IPS-15b (cell line): Measurements from ENCODE around the gene ANKRD28.
"Not testable (repeated sequence)": the region's sequence is repeated elsewhere in the genome, so short reads cannot be mapped to it uniquely, and the experiment has no call there.

Experiments used
- H3K27me3 ChIP-seq: one replicate; pipeline ENCODE4 v1.6.1; 2013; ENCODE audit warnings: low read length; ENCODE audit not compliant: control insufficient read depth, insufficient read depth
- H3K36me3 ChIP-seq: one replicate; pipeline ENCODE4 v1.6.1; 2013; ENCODE audit warnings: low read length; ENCODE audit not compliant: control insufficient read depth, insufficient read depth
- H3K4me1 ChIP-seq: one replicate; pipeline ENCODE4 v1.6.1; 2013; ENCODE audit warnings: mild to moderate bottlenecking, low read length; ENCODE audit not compliant: control insufficient read depth, insufficient read depth
- H3K4me3 ChIP-seq: one replicate; pipeline ENCODE4 v1.5.1; 2013; ENCODE audit warnings: low read depth, low read length
- H3K9ac ChIP-seq: one replicate; pipeline ENCODE4 v1.6.1; 2013; ENCODE audit warnings: low read depth, mild to moderate bottlenecking, low read length
- H3K9me3 ChIP-seq: one replicate; pipeline ENCODE4 v1.6.1; 2013; ENCODE audit warnings: mild to moderate bottlenecking, low read length; ENCODE audit not compliant: control insufficient read depth, insufficient read depth

Gene ANKRD28

DNA sequence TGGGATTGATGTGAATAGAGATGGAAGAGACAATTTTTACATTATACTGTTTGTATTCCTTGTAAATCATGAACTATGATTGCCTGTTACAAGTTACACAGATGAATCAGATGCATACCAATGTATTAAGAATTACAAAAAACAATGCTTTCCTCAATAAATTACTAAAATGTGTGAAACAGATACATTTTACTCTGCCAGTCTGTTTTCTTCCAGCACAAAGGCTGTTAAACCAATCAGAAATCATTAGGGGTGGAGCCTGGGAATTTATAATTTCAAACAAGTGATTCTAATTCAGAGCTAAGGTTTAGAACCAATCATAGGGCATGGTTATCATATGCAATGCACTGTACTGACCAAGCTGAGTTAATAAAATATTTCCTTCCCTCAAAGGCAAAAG lies 21.8 kb upstream of the ANKRD28 start:
- no peaks in the 10 kb centered on the region for H3K4me1 ChIP-seq
- H3K9me3 ChIP-seq: no peaks in the 10 kb centered on the region
- H3K27me3 ChIP-seq: no peaks in the 10 kb centered on the region
- H3K36me3 ChIP-seq: no peaks in the 10 kb centered on the region
- H3K4me3 ChIP-seq: no peak overlapping the region
- no peak overlapping the region for H3K9ac ChIP-seq

DNA sequence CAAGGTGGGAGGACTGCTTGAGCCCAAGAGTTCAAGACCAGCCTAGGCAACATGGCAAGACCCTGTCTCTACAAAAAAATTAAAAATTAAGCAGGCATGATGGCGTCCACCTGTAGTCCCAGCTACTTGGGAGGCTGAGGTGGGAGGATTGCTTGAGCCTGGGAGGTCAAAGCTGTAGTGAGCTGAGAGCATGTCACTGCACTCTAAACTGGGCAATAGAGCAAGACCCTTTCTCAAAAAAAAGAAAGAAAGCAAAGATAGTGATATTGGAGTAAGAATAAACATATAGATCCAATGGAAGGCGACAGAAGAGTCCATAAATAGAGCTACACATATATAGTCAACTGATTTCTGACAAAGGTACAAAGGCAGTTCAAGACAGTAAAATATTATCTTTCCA lies 21.3 kb upstream of the ANKRD28 start:
- no peak overlapping the region for H3K9ac ChIP-seq

DNA sequence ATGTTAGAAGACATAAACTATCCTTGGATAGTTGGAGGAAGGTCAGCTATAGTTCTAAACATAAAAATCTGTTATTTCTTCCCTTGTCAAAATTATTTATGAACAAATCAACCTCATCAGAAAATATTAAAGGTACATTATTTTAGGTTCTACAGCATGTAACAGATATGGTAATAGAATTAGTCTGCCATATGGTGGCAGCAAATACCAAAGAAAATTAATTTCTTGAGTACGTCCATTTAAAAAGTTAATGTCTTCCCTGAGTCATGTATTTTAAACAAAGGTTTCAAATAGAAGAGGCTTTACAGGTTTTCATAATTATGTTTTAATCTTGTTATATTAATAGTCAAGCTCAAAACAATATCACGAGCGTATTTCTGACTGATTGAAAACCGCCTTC lies 17.9 kb upstream of the ANKRD28 start:
- Histone ChIP-seq H3K4me3 (no peak overlapping the region), H3K9ac (no peak overlapping the region), H3K4me1 (no peaks in the 10 kb centered on the region), H3K27me3 (no peaks in the 10 kb centered on the region), H3K9me3 (no peaks in the 10 kb centered on the region), H3K36me3 (no peaks in the 10 kb centered on the region)

More for the DNA sequence above, 21.3 kb upstream of the ANKRD28 start:
- Histone ChIP-seq H3K36me3 (no peaks in the 10 kb centered on the region), H3K4me1 (no peaks in the 10 kb centered on the region), H3K4me3 (no peak overlapping the region), H3K27me3 (no peaks in the 10 kb centered on the region), H3K9me3 (no peaks in the 10 kb centered on the region)

GRCh38 chr3:15813079-15813478 lies 15.3 kb upstream of the ANKRD28 start:
- H3K36me3 ChIP-seq, H3K9ac ChIP-seq, H3K4me1 ChIP-seq, H3K27me3 ChIP-seq, H3K4me3 ChIP-seq, H3K9me3 ChIP-seq: not testable (repeated sequence)

DNA sequence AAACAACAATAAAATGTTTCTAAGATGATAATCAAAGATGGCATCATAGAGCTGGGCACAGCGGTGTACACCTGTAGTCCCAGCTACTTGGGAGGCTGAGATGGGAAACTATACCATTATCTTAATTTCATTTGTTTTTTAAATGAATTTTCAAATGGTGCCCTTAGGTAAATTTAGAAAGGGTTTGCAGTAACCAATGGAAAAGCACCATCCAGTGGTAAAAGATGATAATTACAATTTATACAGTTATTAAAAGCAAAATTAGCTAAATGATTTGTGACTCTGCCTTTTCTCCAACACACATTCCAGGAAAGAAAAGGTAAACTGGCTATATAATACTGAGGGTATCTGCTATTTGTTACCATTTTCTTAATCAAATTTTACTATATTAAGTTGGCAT lies 14.4 kb upstream of the ANKRD28 start:
- no peaks in the 10 kb centered on the region for H3K27me3 ChIP-seq
- H3K36me3 ChIP-seq: no peaks in the 10 kb centered on the region
- no peaks in the 10 kb centered on the region for H3K9me3 ChIP-seq
- no peak overlapping the region for H3K4me3 ChIP-seq
- H3K4me1 ChIP-seq: peaks cover 3% of the 10 kb centered on the region
- no peak overlapping the region for H3K9ac ChIP-seq

DNA sequence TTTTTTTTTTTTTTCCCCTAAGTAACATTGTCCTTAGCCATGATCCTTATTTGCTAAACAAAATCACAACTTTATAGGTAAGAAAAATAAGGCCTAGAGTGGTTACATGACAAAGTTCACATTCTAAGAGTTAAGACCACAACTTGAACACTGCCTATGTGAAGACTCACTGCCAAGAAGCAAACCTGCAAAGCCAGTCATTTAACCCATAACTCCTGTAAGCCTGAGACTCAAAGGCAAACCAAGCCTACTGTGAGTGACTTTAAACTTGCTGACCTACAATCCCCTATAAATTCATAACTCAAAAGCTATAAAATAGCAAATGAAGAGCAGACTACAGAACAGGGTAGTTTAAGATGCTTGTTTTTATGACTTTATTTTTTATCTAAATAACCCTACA lies 12.9 kb upstream of the ANKRD28 start:
- Histone ChIP-seq H3K27me3 (no peaks in the 10 kb centered on the region), H3K4me3 (no peak overlapping the region), H3K4me1 (peaks cover 3% of the 10 kb centered on the region), H3K9ac (no peak overlapping the region), H3K9me3 (no peaks in the 10 kb centered on the region), H3K36me3 (no peaks in the 10 kb centered on the region)

GRCh38 chr3:15809313-15809712 lies 11.5 kb upstream of the ANKRD28 start:
- Histone ChIP-seq H3K9me3 (no peaks in the 10 kb centered on the region), H3K4me1 (peaks cover 3% of the 10 kb centered on the region), H3K27me3 (no peaks in the 10 kb centered on the region), H3K4me3 (no peak overlapping the region), H3K9ac (no peak overlapping the region), H3K36me3 (no peaks in the 10 kb centered on the region)

- no peak overlapping the region for H3K4me3 ChIP-seq
- H3K9ac ChIP-seq: no peak overlapping the region
- H3K4me1 ChIP-seq: peaks cover 3% of the 10 kb centered on the region
- no peaks in the 10 kb centered on the region for H3K36me3 ChIP-seq
- H3K27me3 ChIP-seq: no peaks in the 10 kb centered on the region
- no peaks in the 10 kb centered on the region for H3K9me3 ChIP-seq
Measured at GRCh38 chr3:15808679-15809310, 11.0 kb upstream of the ANKRD28 start.

DNA sequence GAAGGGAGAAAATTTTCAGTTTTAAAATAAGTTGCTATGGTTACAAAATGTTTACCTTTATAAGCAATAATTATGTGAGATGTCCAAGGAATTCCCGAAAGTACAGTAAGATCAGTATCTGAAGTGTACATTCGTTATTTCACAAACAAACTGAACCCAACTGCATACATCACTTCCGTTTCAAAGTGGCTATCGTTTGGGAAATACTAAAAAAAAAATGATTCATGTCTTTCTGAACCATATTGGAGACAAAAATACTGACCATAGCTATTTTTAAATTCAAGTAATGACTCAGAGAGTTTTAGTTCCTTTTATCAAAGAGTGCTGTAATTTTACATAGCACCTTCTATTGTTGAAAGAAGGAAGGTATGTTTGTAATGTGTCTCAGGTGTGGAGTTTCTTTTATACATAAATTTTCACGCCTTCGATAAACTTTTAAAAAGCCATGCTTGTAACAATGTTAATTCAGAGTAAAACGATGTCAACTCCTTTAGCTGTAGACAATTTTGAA lies 8.0 kb upstream of the ANKRD28 start:
- H3K36me3 ChIP-seq: no peaks in the 10 kb centered on the region
- H3K9ac ChIP-seq: no peak overlapping the region
- H3K4me3 ChIP-seq: no peak overlapping the region
- no peaks in the 10 kb centered on the region for H3K27me3 ChIP-seq
- H3K4me1 ChIP-seq: peaks cover 3% of the 10 kb centered on the region
- H3K9me3 ChIP-seq: no peaks in the 10 kb centered on the region

- H3K36me3 ChIP-seq: no peaks in the 10 kb centered on the region
- H3K9me3 ChIP-seq: no peaks in the 10 kb centered on the region
- peaks cover 6% of the 10 kb centered on the region for H3K4me1 ChIP-seq
- no peak overlapping the region for H3K9ac ChIP-seq
- no peaks in the 10 kb centered on the region for H3K27me3 ChIP-seq
- no peak overlapping the region for H3K4me3 ChIP-seq
Measured at GRCh38 chr3:15804553-15805095, 6.8 kb upstream of the ANKRD28 start.

- Histone ChIP-seq H3K36me3 (no peaks in the 10 kb centered on the region), H3K9me3 (no peaks in the 10 kb centered on the region), H3K27me3 (no peaks in the 10 kb centered on the region), H3K9ac (no peak overlapping the region), H3K4me3 (no peak overlapping the region), H3K4me1 (peaks cover 3% of the 10 kb centered on the region)
Measured at GRCh38 chr3:15803921-15804320, 6.1 kb upstream of the ANKRD28 start.

GRCh38 chr3:15801298-15801697 lies 3.5 kb upstream of the ANKRD28 start:
- H3K27me3 ChIP-seq: no peaks in the 10 kb centered on the region
- no peak overlapping the region for H3K9ac ChIP-seq
- no peaks in the 10 kb centered on the region for H3K9me3 ChIP-seq
- H3K36me3 ChIP-seq: no peaks in the 10 kb centered on the region
- H3K4me3 ChIP-seq: no peak overlapping the region
- peaks cover 14% of the 10 kb centered on the region for H3K4me1 ChIP-seq
